ENCODE results near the gene MYL5. TPM values are rescaled to one million over a fixed set of nuclear protein-coding genes. Genes with fewer than 3 reads are reported as not detected.

Gene MYL5
- total and polyA plus RNA-seq, 2 of the 13 experiments (the other 11 are each of a cell fraction or from before 2014, with no cell fraction given): 6.5 to 16.0 TPM

DNA sequence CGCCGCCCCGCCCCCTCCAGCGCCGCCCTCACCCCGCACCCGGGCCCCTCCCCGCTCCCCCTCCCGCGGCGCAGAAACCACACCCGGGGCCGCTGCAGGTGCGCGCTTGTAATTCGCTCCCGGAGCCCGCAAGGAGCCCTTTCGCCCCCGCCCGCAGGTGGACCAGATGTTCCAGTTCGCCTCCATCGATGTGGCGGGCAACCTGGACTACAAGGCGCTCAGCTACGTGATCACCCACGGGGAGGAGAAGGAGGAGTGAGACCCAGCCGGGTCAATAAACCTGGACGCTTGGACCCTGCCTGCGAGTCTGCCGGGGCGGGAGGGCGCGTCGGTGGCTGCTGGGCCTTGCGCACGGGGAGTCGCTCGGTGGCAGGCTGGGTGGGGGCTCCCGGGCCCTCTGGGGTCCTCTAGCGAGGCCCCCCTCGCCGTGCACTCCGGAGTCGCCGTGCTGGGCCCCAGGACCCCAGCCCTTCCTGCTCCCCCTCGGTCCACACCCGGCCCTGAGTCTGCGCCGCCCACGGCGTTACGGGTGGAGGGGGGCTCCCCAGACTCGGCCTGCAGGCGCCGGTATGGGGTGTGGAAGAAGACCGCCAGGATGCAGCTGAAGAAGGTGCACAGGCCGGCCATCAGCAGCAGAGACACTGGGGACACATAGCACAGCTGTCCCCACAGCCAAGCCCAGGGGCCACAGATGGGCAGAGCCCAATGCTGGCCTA lies 7.6 kb downstream of the MYL5 start (continued):
- peak; percentile 85; the same call in 1 of the 2 replicates for TF ChIP-seq AKAP8 (CRISPR knock-in tag; IDR thresholded peaks at IDR 0.05)
- no peak for TF ChIP-seq CBX5 (CRISPR knock-in tag; IDR thresholded peaks at IDR 0.05; ENCODE audit: borderline replicate concordance)
- TF ChIP-seq, protein P1, sequence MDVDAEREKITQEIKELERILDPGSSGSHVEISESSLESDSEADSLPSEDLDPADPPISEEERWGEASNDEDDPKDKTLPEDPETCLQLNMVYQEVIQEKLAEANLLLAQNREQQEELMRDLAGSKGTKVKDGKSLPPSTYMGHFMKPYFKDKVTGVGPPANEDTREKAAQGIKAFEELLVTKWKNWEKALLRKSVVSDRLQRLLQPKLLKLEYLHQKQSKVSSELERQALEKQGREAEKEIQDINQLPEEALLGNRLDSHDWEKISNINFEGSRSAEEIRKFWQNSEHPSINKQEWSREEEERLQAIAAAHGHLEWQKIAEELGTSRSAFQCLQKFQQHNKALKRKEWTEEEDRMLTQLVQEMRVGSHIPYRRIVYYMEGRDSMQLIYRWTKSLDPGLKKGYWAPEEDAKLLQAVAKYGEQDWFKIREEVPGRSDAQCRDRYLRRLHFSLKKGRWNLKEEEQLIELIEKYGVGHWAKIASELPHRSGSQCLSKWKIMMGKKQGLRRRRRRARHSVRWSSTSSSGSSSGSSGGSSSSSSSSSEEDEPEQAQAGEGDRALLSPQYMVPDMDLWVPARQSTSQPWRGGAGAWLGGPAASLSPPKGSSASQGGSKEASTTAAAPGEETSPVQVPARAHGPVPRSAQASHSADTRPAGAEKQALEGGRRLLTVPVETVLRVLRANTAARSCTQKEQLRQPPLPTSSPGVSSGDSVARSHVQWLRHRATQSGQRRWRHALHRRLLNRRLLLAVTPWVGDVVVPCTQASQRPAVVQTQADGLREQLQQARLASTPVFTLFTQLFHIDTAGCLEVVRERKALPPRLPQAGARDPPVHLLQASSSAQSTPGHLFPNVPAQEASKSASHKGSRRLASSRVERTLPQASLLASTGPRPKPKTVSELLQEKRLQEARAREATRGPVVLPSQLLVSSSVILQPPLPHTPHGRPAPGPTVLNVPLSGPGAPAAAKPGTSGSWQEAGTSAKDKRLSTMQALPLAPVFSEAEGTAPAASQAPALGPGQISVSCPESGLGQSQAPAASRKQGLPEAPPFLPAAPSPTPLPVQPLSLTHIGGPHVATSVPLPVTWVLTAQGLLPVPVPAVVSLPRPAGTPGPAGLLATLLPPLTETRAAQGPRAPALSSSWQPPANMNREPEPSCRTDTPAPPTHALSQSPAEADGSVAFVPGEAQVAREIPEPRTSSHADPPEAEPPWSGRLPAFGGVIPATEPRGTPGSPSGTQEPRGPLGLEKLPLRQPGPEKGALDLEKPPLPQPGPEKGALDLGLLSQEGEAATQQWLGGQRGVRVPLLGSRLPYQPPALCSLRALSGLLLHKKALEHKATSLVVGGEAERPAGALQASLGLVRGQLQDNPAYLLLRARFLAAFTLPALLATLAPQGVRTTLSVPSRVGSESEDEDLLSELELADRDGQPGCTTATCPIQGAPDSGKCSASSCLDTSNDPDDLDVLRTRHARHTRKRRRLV (CRISPR knock-in tag; IDR thresholded peaks at IDR 0.05): no peak
- TF ChIP-seq, protein P2, sequence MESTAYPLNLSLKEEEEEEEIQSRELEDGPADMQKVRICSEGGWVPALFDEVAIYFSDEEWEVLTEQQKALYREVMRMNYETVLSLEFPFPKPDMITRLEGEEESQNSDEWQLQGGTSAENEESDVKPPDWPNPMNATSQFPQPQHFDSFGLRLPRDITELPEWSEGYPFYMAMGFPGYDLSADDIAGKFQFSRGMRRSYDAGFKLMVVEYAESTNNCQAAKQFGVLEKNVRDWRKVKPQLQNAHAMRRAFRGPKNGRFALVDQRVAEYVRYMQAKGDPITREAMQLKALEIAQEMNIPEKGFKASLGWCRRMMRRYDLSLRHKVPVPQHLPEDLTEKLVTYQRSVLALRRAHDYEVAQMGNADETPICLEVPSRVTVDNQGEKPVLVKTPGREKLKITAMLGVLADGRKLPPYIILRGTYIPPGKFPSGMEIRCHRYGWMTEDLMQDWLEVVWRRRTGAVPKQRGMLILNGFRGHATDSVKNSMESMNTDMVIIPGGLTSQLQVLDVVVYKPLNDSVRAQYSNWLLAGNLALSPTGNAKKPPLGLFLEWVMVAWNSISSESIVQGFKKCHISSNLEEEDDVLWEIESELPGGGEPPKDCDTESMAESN (CRISPR knock-in tag; conservative IDR thresholded peaks at IDR 0.05): peak; percentile 57; the same call in 1 of the 2 replicates
- no peak for TF ChIP-seq EP300 (IDR thresholded peaks at IDR 0.05; ENCODE audit: low read depth in 2 of 2, low read length in 2 of 2)
- no peak for TF ChIP-seq EP300 (CRISPR knock-in tag; IDR thresholded peaks at IDR 0.05; ENCODE audit: borderline replicate concordance)
- TF ChIP-seq ZNF124 (CRISPR knock-in tag; IDR thresholded peaks at IDR 0.05): no peak
- TF ChIP-seq ZNF292 (CRISPR knock-in tag; IDR thresholded peaks at IDR 0.05; ENCODE audit: borderline replicate concordance, low read depth): peak; percentile 37; the same call in 1 of the 2 replicates
- TF ChIP-seq KAT2B (IDR thresholded peaks at IDR 0.05; ENCODE audit: borderline replicate concordance, low read depth, low read length): no peak
- TF ChIP-seq, protein P3, sequence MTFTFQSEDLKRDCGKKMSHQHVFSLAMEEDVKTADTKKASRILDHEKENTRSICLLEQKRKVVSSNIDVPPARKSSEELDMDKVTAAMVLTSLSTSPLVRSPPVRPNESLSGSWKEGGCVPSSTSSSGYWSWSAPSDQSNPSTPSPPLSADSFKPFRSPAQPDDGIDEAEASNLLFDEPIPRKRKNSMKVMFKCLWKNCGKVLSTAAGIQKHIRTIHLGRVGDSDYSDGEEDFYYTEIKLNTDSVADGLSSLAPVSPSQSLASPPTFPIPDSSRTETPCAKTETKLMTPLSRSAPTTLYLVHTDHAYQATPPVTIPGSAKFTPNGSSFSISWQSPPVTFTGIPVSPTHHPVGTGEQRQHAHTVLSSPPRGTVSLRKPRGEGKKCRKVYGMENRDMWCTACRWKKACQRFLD (CRISPR knock-in tag; IDR thresholded peaks at IDR 0.05; ENCODE audit: borderline replicate concordance): no peak; the same call in 1 of the 2 replicates
- no peak; the same call in 1 of the 2 replicates for TF ChIP-seq HDAC2 (CRISPR knock-in tag; IDR thresholded peaks at IDR 0.05)
- TF ChIP-seq HNF4A (CRISPR knock-in tag; IDR thresholded peaks at IDR 0.05): peak; percentile 58
- TF ChIP-seq, protein P4, sequence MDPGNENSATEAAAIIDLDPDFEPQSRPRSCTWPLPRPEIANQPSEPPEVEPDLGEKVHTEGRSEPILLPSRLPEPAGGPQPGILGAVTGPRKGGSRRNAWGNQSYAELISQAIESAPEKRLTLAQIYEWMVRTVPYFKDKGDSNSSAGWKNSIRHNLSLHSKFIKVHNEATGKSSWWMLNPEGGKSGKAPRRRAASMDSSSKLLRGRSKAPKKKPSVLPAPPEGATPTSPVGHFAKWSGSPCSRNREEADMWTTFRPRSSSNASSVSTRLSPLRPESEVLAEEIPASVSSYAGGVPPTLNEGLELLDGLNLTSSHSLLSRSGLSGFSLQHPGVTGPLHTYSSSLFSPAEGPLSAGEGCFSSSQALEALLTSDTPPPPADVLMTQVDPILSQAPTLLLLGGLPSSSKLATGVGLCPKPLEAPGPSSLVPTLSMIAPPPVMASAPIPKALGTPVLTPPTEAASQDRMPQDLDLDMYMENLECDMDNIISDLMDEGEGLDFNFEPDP (CRISPR knock-in tag; conservative IDR thresholded peaks at IDR 0.05): no peak
- TF ChIP-seq ZNF605 (CRISPR knock-in tag; IDR thresholded peaks at IDR 0.05): 0 out of 2 replicates have a peak, but pooled peaks have one; percentile 6
- TF ChIP-seq NR2F2 (IDR thresholded peaks at IDR 0.05; ENCODE audit: borderline replicate concordance, low read depth): no peak
- TF ChIP-seq, protein P5, sequence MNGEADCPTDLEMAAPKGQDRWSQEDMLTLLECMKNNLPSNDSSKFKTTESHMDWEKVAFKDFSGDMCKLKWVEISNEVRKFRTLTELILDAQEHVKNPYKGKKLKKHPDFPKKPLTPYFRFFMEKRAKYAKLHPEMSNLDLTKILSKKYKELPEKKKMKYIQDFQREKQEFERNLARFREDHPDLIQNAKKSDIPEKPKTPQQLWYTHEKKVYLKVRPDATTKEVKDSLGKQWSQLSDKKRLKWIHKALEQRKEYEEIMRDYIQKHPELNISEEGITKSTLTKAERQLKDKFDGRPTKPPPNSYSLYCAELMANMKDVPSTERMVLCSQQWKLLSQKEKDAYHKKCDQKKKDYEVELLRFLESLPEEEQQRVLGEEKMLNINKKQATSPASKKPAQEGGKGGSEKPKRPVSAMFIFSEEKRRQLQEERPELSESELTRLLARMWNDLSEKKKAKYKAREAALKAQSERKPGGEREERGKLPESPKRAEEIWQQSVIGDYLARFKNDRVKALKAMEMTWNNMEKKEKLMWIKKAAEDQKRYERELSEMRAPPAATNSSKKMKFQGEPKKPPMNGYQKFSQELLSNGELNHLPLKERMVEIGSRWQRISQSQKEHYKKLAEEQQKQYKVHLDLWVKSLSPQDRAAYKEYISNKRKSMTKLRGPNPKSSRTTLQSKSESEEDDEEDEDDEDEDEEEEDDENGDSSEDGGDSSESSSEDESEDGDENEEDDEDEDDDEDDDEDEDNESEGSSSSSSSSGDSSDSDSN (CRISPR knock-in tag; IDR thresholded peaks at IDR 0.05): no peak; the same call in 1 of the 2 replicates
- TF ChIP-seq STAT5B (CRISPR knock-in tag; IDR thresholded peaks at IDR 0.05): no peak
